GM10266 (cell line): ENCODE data around the gene ALG8.
"Not testable (repeated sequence)": the region's sequence is repeated elsewhere in the genome, so short reads cannot be mapped to it uniquely, and the experiment has no call there.

Experiments
- DNase-seq: peaks from one replicate; pipeline ENCODE4 v3.0.0; 2012; ENCODE audit errors: extremely low spot score
- CTCF ChIP-seq: IDR thresholded peaks from 2 replicates; pipeline ENCODE4 v1.5.1; 2012; ENCODE audit warnings: mild to moderate bottlenecking, low read depth; ENCODE audit not compliant: control insufficient read depth, insufficient read depth; ENCODE audit errors: missing control alignments

ALG8 gene

GRCh38 chr11:78066471-78066870 is 73.0 kb downstream of the ALG8 start:
- no peak for DNase-seq
- TF ChIP-seq CTCF, result no peak

- TF ChIP-seq CTCF, result no peak
- no peak for DNase-seq
Measured at GRCh38 chr11:78065203-78065602, 74.2 kb downstream of the ALG8 start.

GRCh38 chr11:78063440-78064181 is 75.8 kb downstream of the ALG8 start, which contains the start of gene THRSP:
TSS of gene THRSP (plus strand) at chr11:78063861. CDS start at chr11:78063882, 21 bp downstream.
- no peak for TF ChIP-seq CTCF
- no peak for DNase-seq

- DNase-seq, result no peak
- no peak for TF ChIP-seq CTCF
Measured at GRCh38 chr11:78062671-78063070, 76.8 kb downstream of the ALG8 start.

GRCh38 chr11:78061921-78062311 is 77.5 kb downstream of the ALG8 start:
- no peak for DNase-seq
- TF ChIP-seq CTCF, result no peak

- TF ChIP-seq CTCF, result no peak
- DNase-seq, result no peak
Measured at GRCh38 chr11:78061088-78061920, 78.1 kb downstream of the ALG8 start.

- no peak for DNase-seq
- TF ChIP-seq CTCF, result no peak
Measured at GRCh38 chr11:78060533-78060932, 78.9 kb downstream of the ALG8 start.

GRCh38 chr11:78059749-78060328 is 79.6 kb downstream of the ALG8 start:
- DNase-seq, result not testable (repeated sequence)
